WI38 (cell line): ENCODE data around the gene POC1B.
A peak's percentile ranks its signal among the peaks of the same experiment; 100 is the strongest.

Experiments used
- H3K4me3 ChIP-seq: 2 replicates; pipeline ENCODE4 v1.5.1; 2011; ENCODE audit warnings: low read depth, mild to moderate bottlenecking, control low read depth, low read length
- CTCF ChIP-seq: IDR thresholded peaks from 2 replicates; pipeline ENCODE4 v1.5.1; 2012; ENCODE audit warnings: low read depth, mild to moderate bottlenecking, control low read depth, low read length

The POC1B gene

GRCh38 chr12:89525824-89526770 lies at the start of gene POC1B:
POC1B (minus strand) TSS chr12:89526047; CDS start chr12:89525895, 152 bp downstream.
- no peak for TF ChIP-seq CTCF
- H3K4me3 ChIP-seq: peak within 1 kb of the TSS; percentile 93

- no peak for TF ChIP-seq CTCF
- no peak overlapping the region for H3K4me3 ChIP-seq
Measured at GRCh38 chr12:89575374-89575773, 49.5 kb upstream of the POC1B start.

GRCh38 chr12:89574736-89575208 lies 48.9 kb upstream of the POC1B start:
- no peak for TF ChIP-seq CTCF
- H3K4me3 ChIP-seq: no peak overlapping the region

- TF ChIP-seq CTCF: no peak
- no peak overlapping the region for H3K4me3 ChIP-seq
Measured at GRCh38 chr12:89573051-89573810, 47.4 kb upstream of the POC1B start.

- no peak overlapping the region for H3K4me3 ChIP-seq
- TF ChIP-seq CTCF: no peak
Measured at GRCh38 chr12:89571491-89572195, 45.8 kb upstream of the POC1B start.

- no peak for TF ChIP-seq CTCF
- no peak overlapping the region for H3K4me3 ChIP-seq
Measured at GRCh38 chr12:89568484-89568883, 42.6 kb upstream of the POC1B start.
